Measurements from ENCODE around the gene HSD3B7. TPM values are rescaled to one million over a fixed set of nuclear protein-coding genes. Genes with fewer than 3 reads are reported as not detected.
A peak's percentile ranks its signal among the peaks of the same experiment; 100 is the strongest.

Gene HSD3B7
- total and polyA plus RNA-seq, 2 of the 4 experiments (the other 2 are of a cell fraction) = 8.5 to 11.3 TPM

DNA sequence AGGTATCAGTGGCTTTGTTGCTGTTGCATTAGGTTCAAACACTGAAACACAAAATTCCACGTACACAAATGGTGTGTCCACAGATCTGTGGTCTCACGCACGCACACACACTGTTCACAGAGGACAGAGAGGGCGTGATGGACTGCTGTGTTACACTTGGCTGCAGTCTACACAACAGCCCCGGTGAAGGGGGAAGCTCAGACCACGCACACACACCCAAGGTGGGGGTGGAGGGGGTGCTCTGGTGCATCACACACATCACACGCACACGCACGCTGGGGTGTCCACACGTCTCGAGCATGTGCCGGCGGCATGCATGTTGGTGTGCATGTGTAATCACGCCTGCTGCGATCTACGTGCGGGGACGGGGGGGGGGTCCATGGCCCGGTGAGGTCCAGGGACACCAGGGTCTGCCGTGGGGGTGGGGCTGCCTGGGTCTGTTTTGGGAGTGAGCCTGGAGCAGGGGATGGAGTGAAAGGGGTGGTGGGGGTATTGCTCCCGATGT, 7.3 kb downstream of the HSD3B7 start:
- H3K27me3 ChIP-seq (ENCODE audit: control insufficient read depth, insufficient read depth, low read length) = no peaks in the 10 kb centered on the region
- no peak overlapping the region for H3K4ac ChIP-seq (ENCODE audit: low read depth, low read length)
- no peak overlapping the region for H4K5ac ChIP-seq (ENCODE audit: low read depth, low read length)
- no peak for DNase-seq
- no peak overlapping the region for H3K23ac ChIP-seq (ENCODE audit: low read depth, low read length)
- no peak overlapping the region for H2AFZ ChIP-seq (replicated peaks; ENCODE audit: low read length, poor library complexity)
- H3K14ac ChIP-seq (replicated peaks; ENCODE audit: low read depth, low read length) = no peak overlapping the region
- H2AK9ac ChIP-seq (replicated peaks; ENCODE audit: low read depth, low read length, poor library complexity) = peak overlapping the region; percentile 42
- H3K4me2 ChIP-seq (ENCODE audit: low read depth, low read length) = no peak overlapping the region
- H3K9ac ChIP-seq (ENCODE audit: low read depth, low read length) = no peak overlapping the region
- no peak overlapping the region for H4K91ac ChIP-seq (ENCODE audit: insufficient read depth, low read depth, low read length)
- peaks cover 2% of the 10 kb centered on the region for H3K9me1 ChIP-seq (ENCODE audit: insufficient read depth, low read length)
- no peak for ATAC-seq (ENCODE audit: low read depth)
- peaks cover 5% of the 10 kb centered on the region; the same call in 1 of the 2 replicates for H3K36me3 ChIP-seq (ENCODE audit: control insufficient read depth, insufficient read depth, low read length)
- in situ Hi-C loops (cut with MboI; ENCODE audit: low sequenced_read_pairs) (loop anchor here (10.0 to 25.0 kb wide), 2 partner anchors 452 to 720 kb away; partner anchors contain the start of gene ZNF843), dilution Hi-C loops (cut with HindIII; ENCODE audit: low sequenced_read_pairs, unreplicated experiment) (no loop called here), intact Hi-C loops (cut with micrococcal nuclease) (no loop called here)
- H3K4me3 ChIP-seq (ENCODE audit: insufficient read depth, low read depth, low read length) = no peak overlapping the region
- H3K79me1 ChIP-seq (ENCODE audit: low read depth in 1 of 2, low read length in 2 of 2) = peaks cover 0 to 11% of the 10 kb centered on the region in 2 experiments; a peak in 1 of 4 replicates
- H3K27ac ChIP-seq (ENCODE audit: insufficient read depth, low read length) = no peak overlapping the region
- no peak overlapping the region for H3K18ac ChIP-seq (ENCODE audit: low read depth, low read length)
- no peaks in the 10 kb centered on the region for H4K20me1 ChIP-seq (ENCODE audit: insufficient read depth, low read length)
- H2AK5ac ChIP-seq (ENCODE audit: low read depth, low read length) = 0 out of 2 replicates have a peak overlapping the region, but pooled peaks have one; percentile 15
- no peak overlapping the region for H2BK5ac ChIP-seq (ENCODE audit: low read depth, low read length, poor library complexity, severe bottlenecking)
- BruUV-seq (replicated peaks) = no TSS peak
- POLR2A ChIA-PET (ENCODE audit: unreplicated experiment) = no interaction called here
- no peak overlapping the region for H2BK20ac ChIP-seq (ENCODE audit: low read depth, low read length)
- H2BK15ac ChIP-seq (ENCODE audit: low read depth, low read length) = no peak overlapping the region
- WGBS, 2 experiments (ENCODE audit: extremely low coverage in 2 of 2, insufficient read length in 1 of 2) = 96% methylated on average over 10 of the region's 21 CpGs; no CpG with 5 or more reads in 1 of the 2 experiments
- H4K8ac ChIP-seq (ENCODE audit: low read depth in 2 of 2, low read length in 2 of 2) = no peak overlapping the region
- H2BK120ac ChIP-seq (ENCODE audit: low read depth, low read length) = no peak overlapping the region
- peaks cover 6% of the 10 kb centered on the region for H3K4me1 ChIP-seq (ENCODE audit: control insufficient read depth, insufficient read depth, low read length)
- no peaks in the 10 kb centered on the region for H3K9me3 ChIP-seq (ENCODE audit: control insufficient read depth, insufficient read depth, low read length)
- CTCF ChIA-PET = no interaction called here
- H3K56ac ChIP-seq (ENCODE audit: extremely low read depth, insufficient read depth, low read length) = no peak overlapping the region
- no peak for TF ChIP-seq RFX5 (IDR thresholded peaks at IDR 0.05; ENCODE audit: low read depth, low read length)
- TF ChIP-seq, protein P1, sequence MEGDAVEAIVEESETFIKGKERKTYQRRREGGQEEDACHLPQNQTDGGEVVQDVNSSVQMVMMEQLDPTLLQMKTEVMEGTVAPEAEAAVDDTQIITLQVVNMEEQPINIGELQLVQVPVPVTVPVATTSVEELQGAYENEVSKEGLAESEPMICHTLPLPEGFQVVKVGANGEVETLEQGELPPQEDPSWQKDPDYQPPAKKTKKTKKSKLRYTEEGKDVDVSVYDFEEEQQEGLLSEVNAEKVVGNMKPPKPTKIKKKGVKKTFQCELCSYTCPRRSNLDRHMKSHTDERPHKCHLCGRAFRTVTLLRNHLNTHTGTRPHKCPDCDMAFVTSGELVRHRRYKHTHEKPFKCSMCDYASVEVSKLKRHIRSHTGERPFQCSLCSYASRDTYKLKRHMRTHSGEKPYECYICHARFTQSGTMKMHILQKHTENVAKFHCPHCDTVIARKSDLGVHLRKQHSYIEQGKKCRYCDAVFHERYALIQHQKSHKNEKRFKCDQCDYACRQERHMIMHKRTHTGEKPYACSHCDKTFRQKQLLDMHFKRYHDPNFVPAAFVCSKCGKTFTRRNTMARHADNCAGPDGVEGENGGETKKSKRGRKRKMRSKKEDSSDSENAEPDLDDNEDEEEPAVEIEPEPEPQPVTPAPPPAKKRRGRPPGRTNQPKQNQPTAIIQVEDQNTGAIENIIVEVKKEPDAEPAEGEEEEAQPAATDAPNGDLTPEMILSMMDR (conservative IDR thresholded peaks at IDR 0.05; ENCODE audit: low read depth, low read length) = no peak
- no peak for TF ChIP-seq MXI1 (IDR thresholded peaks at IDR 0.05; ENCODE audit: borderline replicate concordance, low read depth, low read length)
- TF ChIP-seq RAD21 (IDR thresholded peaks at IDR 0.05; ENCODE audit: low read length) = no peak
